CD4-positive, alpha-beta T cell treated with Interleukin-4 for 4 hours (primary cell): ENCODE measurements around the gene CTIF.

Experiments
- DNase-seq: peaks from one replicate; pipeline ENCODE4 v3.0.0-alpha.2; 2020

Gene CTIF

DNA sequence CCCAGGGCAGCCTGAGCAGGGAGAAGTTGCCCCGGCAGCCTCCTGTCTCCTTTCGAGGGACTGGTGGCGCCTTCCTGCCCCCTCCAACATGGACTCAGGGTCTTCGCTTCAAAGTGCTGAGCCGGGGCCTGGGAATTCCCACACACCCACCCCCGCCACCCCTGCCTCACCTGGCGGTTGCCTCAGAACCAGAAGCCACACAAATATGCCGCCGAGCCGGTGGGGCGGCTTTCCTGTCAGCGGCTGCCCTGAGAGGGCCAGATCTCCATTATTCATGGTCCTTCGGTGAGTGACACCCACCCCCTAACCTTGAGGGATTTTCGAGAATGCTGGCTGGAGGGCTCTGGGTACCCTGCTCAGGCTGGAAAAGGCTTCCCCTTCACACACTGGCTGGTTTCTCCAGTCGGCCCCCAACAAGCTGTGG, 340.2 kb downstream of the CTIF start:
- DNase-seq, result no peak

GRCh38 chr18:48880931-48881330, 342.1 kb downstream of the CTIF start:
- DNase-seq, result no peak

- DNase-seq, result no peak
Observed at GRCh38 chr18:48882379-48882778, 343.5 kb downstream of the CTIF start.

GRCh38 chr18:48884306-48884705, 345.5 kb downstream of the CTIF start:
- no peak for DNase-seq

GRCh38 chr18:48884771-48885170, 345.9 kb downstream of the CTIF start:
- DNase-seq, result no peak

- no peak for DNase-seq
Observed at GRCh38 chr18:48885266-48885923, 346.6 kb downstream of the CTIF start.

- DNase-seq, result no peak
Observed at GRCh38 chr18:48885924-48886400, 347.1 kb downstream of the CTIF start.

DNA sequence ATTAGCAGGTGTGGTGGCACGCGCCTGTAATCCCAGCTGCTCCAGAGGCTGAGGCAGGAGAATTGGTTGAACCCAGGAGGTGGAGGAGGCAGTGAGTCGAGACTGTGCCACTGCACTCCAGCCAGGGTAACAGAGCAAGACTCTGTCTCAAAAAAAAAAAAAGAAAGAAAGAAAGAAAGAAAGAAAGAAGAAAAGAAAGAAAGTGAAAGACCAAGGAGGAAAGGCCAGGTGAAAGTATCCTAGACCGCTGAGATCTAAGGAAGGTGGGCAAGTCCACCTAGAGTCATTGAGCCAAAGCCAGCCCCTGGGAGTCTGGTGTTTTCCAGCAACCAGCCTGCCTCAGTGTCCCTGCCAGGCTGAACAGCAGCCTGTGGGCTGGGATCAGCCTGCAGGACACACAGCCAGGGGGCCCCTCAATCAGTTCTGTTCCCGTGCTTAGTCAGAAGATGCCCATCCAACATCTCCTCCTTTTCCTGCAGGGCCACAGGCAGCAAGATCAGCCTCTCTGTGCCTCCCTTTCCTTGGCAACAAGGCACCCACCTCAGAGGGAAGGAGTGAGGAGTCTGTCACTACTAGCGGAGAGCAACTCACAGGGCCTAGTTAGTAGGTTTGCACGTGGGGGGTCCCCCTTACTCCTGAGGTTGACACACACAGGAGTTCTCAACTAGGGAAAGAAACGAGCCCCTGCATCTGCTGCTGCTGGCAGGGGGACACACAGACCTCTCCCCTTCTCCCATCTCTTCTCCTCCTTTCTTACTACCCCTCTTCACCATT, 347.9 kb downstream of the CTIF start:
- DNase-seq, result no peak

DNA sequence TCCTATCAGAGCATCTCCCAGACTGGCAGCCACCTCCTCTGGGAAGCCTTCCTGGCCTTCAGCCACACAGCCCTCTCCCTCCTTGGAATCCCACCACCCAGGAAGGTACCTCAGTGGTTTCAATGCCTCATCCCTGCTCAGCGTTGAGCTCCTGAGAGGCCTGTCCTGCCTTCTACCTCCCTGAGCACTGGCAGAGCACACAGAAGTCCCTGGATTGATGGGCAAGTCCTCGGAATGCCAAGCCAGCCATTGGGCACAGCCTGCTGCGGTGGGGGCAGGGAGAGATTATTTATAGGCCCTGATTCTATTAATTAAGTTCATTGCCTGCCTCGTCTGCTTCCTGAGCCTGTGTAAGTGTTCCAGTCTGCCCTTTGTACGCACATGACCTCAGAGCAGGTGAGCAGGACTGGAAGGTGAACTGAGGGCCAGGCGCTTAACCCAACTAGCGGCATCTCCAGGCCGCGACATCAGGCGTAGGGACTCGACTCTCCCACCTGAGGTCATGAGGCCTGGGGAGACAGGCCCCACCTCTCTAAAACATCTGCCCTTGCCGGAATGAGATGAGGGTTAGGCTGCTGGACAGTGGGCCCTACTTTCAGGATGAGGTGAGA, 348.6 kb downstream of the CTIF start:
- DNase-seq, result no peak

- no peak for DNase-seq
Observed at GRCh38 chr18:48887905-48888772, 349.3 kb downstream of the CTIF start.

GRCh38 chr18:48888773-48889080, 349.9 kb downstream of the CTIF start:
- DNase-seq, result no peak

DNA sequence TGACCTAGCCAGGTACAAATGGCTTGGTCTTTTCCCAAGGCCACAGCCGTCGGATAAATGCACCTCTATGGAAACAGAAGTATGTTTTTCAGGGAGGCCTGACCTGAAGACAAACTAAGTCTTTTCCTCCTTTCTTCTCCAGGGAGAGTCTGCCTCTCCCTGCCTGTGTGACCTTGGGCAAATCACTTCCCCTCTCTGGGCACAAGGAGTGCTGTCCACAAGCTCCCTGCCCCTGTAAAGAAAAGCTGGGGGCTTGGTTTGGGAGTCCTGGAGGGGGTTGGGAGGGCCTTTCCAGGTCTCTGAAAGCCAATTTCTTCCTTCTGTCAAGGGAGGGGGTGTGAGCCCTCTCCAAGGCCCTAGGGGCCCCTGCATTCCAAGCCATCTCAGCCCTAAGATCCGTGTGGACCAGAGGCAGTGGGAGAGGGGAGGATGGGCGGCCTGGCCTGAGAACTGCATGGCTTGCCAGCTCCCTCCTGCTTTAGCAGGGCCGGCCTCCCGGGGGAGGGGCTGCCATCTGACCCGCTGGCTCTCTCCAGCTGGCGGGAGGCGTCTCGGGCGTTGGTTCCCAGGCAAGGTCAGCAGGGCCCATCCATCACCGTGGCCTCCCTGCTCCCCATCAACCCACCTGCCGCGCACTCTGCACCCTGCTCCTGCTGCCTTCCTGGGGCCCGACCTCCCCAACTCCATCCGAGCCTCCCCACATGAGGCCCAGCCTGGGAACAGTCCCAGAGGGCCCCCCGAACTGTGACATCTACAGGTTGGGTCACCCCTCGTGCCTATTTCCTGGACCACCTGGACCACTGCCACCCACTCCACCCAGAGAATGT, 350.5 kb downstream of the CTIF start:
- DNase-seq, result no peak

DNA sequence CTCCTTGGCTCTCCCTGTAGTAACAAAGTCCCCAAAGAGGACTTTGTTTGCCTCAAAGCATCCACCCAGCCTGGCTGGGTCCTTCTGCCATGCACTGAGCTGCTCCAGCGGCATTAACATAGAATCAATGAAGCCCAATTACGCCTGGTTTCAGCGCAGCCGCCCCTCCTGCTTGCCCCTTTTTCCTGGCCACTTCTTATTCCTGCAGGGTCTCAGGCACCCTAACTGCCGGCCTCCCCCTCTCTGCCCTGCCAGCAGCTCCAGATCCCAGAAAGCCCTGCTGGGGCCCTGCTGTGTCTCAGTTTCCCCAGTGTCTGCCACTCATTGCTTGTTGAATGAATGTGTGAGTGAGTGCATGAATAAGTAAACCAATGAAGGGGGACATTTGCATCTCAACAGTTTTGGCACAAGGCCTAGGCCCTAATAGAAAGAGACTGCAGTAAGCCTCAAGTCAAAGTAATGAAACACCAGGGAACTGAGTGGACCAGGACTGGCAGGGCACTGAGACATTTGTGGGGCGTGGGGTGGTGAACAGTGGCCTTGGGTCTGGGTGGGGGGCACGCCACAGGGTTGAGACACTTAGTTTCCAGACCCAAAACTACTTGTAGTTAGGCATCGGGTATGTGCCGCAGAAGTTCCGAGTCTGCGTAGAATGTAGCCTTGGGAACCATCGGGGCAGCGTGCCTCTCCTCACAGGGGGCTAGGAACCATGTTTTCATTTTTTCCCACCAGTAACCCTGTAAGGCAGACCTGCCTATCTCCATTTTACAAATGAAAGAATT, 351.3 kb downstream of the CTIF start:
- DNase-seq, result no peak

- DNase-seq, result no peak
Observed at GRCh38 chr18:48891721-48892120, 352.9 kb downstream of the CTIF start.

GRCh38 chr18:48892146-48892855, 353.5 kb downstream of the CTIF start:
- DNase-seq, result no peak

- no peak for DNase-seq
Observed at GRCh38 chr18:48893061-48893607, 354.3 kb downstream of the CTIF start.

DNA sequence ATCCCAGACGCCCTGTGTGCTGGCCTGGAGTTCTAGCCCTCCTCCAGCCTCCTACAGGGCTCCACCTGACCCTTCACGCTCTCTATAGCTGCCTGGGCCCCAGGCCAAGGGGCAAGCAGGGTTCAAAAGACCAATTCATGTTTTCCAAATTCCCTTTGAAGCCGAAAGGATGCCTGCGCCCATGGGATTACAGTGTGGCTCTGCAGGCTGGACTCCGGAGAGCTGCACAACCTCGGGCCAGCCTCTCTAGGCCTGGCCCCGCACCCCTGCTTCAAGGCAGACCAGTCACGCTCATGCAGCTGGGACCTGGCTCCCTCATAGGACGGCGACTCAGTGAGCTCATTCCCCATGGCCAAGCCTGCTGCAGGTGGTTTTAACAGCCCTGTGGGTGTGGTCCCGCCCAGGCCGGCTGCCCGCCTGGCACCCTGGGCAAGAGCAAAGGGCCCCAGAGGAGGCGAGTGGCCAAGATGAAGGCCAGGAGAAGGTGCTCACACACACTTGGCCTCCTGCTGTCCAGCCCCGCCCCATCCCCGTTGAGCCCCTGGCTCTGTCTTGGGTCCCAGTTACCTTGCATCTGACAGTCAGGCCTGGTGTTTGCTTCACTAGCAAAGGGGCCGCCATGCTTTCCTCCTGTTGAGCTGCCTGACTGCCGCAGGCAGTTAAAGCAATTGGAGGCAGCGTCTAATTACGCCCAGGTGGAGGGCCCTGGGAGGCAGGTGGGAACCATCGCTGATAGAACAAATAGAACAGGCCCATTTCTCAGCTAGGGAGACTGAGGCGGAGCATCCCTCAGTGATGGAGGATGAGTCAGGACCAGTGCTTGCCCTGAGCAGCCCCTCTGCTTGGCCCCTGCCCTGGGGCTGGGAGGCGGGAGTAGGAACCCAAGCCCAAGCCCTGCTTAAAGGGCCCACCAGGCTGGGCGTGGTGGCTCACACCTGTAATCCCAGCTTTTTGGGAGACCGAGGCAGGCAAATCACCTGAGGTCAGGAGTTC, 355.1 kb downstream of the CTIF start:
- DNase-seq, result no peak

- no peak for DNase-seq
Observed at GRCh38 chr18:48894799-48895346, 356.0 kb downstream of the CTIF start.
